Stomach (tissue), 9 donors: ENCODE data around the gene RP9. TPM values are rescaled to one million over a fixed set of nuclear protein-coding genes. Genes with fewer than 3 reads are reported as not detected.

Source experiments
- DNase-seq, 2 donors: peaks; one replicate each; pipeline versions ENCODE4 v3.0.0 to v3.0.0-alpha.2; 2013 to 2019
- H3K27ac ChIP-seq, 5 donors: fragments of 200-600 bp in 4 of 5; sonication (generic) in 4 of 5; one replicate each; pipeline ENCODE4 v1.5.1; 2013 to 2019; ENCODE audit warnings: mild to moderate bottlenecking in 1 of 5, moderate library complexity in 1 of 5
- H3K27me3 ChIP-seq, 3 donors: fragments of 200-600 bp; sonication (generic); one replicate each; pipeline ENCODE4 v1.5.1; 2017 to 2019; ENCODE audit warnings: mixed run types in 1 of 3
- H3K36me3 ChIP-seq, 4 donors: fragments of 200-600 bp; sonication (generic); 1 replicate in 3 of 4; 2 replicates in 1 of 4; pipeline ENCODE4 v1.5.1; 2016 to 2019
- H3K4me1 ChIP-seq, 4 donors: fragments of 200-600 bp; sonication (generic); one replicate each; pipeline ENCODE4 v1.5.1; 2016 to 2019
- H3K4me3 ChIP-seq, 4 donors: fragments of 200-600 bp; sonication (generic) in 3 of 4; one replicate each; pipeline ENCODE4 v1.5.1; 2016 to 2019; ENCODE audit warnings: mild to moderate bottlenecking in 1 of 4
- H3K9me3 ChIP-seq, 4 donors: fragments of 200-600 bp; sonication (generic); one replicate each; pipeline ENCODE4 v1.5.1; 2016 to 2019
- EP300 ChIP-seq: sonication (generic); formaldehyde crosslinking; IDR thresholded peaks from one replicate; pipeline ENCODE4 v1.6.1; 2017; ENCODE audit warnings: antibody characterized with exemption
- POLR2A ChIP-seq, 4 donors: fragments of 450-650 bp; IDR thresholded peaks; one replicate each; pipeline ENCODE4 v1.6.1; 2016; ENCODE audit warnings: antibody characterized with exemption in 4 of 4, control low read depth in 2 of 4, mild to moderate bottlenecking in 1 of 4, moderate library complexity in 1 of 4
- POLR2AphosphoS5 ChIP-seq, 3 donors: sonication (generic); formaldehyde crosslinking; IDR thresholded peaks; one replicate each; pipeline ENCODE4 v1.6.1; 2016; ENCODE audit warnings: antibody characterized with exemption in 3 of 3
- WGBS, 5 donors: extraction: QIAGEN DNeasy Blood & Tissue Kit in 3 of 5; methylation state at CpG; one replicate each; pipeline versions ENCODE4 v1.1.5 to v1.1.7; 2013 to 2018; 5-methylcytosine and 5-hydroxymethylcytosine counted together
- intact Hi-C: fragments of 100-400 bp; cut with DNase I; formaldehyde crosslinking; loops from one replicate; pipeline ENCODE4 v1.15.1; 2023; ENCODE audit warnings: low total_unique reads
- polyA plus RNA-seq, 3 donors: library from polyadenylated mRNA; stranded (reverse); fragments of 200-250 nt; gene quantifications; one replicate each; pipeline ENCODE4 v1.2.3, GENCODE V29; 2013
- total RNA-seq, 5 donors: library from RNA; depleted of rRNA; stranded (reverse); fragments of >200 nt; gene quantifications; one replicate each; pipeline versions ENCODE4 v1.1.0 to v1.2.3, GENCODE V29; 2014 to 2016
- TF ChIP-seq, protein P1 (sequence below), 7 experiments: fragments of 450-650 bp in 4 of 7; fragments of 200-600 bp in 3 of 7; sonication (generic) in 3 of 7; IDR thresholded peaks; one replicate each; pipeline ENCODE4 v1.5.1; 2016 to 2019; ENCODE audit warnings: antibody characterized with exemption in 7 of 7, control low read depth in 2 of 7, mild to moderate bottlenecking in 1 of 7
- donor health status: healthy with polysubstance abuse.
- donor health status: Bipolar disorder and iron deficiency.
- donor health status: healthy.

Gene RP9
- total and polyA plus RNA-seq, 8 donors = 2.2 to 80.0 (median 11.1) TPM; not detected in 1

- Histone ChIP-seq H3K36me3 (peaks cover 24 to 41% (median 39%) of the 10 kb centered on the region in 4 donors), H3K4me1 (no peaks in the 10 kb centered on the region), H3K4me3 (no peak overlapping the region), H3K27ac (no peak overlapping the region), H3K9me3 (no peaks in the 10 kb centered on the region), H3K27me3 (no peaks in the 10 kb centered on the region)
- no peak for DNase-seq
- 72 to 91% (median 82%) methylated on average over 4 to 5 of the region's 5 CpGs for WGBS, 5 donors
- TF ChIP-seq, protein P1, sequence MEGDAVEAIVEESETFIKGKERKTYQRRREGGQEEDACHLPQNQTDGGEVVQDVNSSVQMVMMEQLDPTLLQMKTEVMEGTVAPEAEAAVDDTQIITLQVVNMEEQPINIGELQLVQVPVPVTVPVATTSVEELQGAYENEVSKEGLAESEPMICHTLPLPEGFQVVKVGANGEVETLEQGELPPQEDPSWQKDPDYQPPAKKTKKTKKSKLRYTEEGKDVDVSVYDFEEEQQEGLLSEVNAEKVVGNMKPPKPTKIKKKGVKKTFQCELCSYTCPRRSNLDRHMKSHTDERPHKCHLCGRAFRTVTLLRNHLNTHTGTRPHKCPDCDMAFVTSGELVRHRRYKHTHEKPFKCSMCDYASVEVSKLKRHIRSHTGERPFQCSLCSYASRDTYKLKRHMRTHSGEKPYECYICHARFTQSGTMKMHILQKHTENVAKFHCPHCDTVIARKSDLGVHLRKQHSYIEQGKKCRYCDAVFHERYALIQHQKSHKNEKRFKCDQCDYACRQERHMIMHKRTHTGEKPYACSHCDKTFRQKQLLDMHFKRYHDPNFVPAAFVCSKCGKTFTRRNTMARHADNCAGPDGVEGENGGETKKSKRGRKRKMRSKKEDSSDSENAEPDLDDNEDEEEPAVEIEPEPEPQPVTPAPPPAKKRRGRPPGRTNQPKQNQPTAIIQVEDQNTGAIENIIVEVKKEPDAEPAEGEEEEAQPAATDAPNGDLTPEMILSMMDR (IDR thresholded peaks at IDR 0.05) = no peak
- TF ChIP-seq POLR2A (IDR thresholded peaks at IDR 0.05) (no peak), POLR2AphosphoS5 (IDR thresholded peaks at IDR 0.05) (no peak), EP300 (no peak)
- intact Hi-C loops = no loop called here
Measured at GRCh38 chr7:33091641-33092191, 17.5 kb downstream of the RP9 start.

DNA sequence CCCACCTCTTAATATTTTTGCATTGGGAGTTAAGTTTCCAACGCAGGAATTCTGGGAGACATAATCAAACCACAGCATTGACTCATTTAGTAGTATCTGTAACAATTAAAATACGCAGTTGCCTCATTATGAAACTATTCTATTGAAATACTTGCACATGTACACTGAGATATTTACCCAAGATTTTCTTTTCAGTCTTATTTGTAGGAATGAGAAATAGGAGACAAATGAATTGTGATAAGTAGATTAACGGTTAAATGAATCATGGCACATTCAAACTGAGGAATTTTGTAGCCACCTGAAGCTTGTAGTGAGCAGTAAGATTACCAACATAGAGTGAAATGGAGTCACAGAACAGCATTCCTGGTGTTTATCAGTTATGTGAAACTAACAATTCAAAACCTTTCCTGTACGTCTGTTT lies 18.1 kb downstream of the RP9 start:
- intact Hi-C loops = no loop called here
- H3K4me1 ChIP-seq = no peaks in the 10 kb centered on the region

GRCh38 chr7:33089142-33089541 lies 20.1 kb downstream of the RP9 start:
- Histone ChIP-seq H3K9me3 (peaks cover 0 to 4% (median 0%) of the 10 kb centered on the region in 4 donors), H3K36me3 (peaks cover 5 to 17% (median 13%) of the 10 kb centered on the region in 4 donors), H3K27ac (no peak overlapping the region), H3K27me3 (no peaks in the 10 kb centered on the region), H3K4me1 (no peaks in the 10 kb centered on the region), H3K4me3 (no peak overlapping the region)
- TF ChIP-seq, protein P1 (IDR thresholded peaks at IDR 0.05) = no peak
- no peak for TF ChIP-seq EP300
- no peak for TF ChIP-seq POLR2AphosphoS5 (IDR thresholded peaks at IDR 0.05)
- no peak for TF ChIP-seq POLR2A (IDR thresholded peaks at IDR 0.05)
- DNase-seq = no peak
- intact Hi-C loops = no loop called here
- 88 to 95% (median 94%) methylated on average over 7 of the region's 7 CpGs for WGBS, 5 donors

More for the DNA sequence above, 18.1 kb downstream of the RP9 start:
- TF ChIP-seq POLR2AphosphoS5 (IDR thresholded peaks at IDR 0.05) (no peak), POLR2A (IDR thresholded peaks at IDR 0.05) (no peak), EP300 (no peak)
- TF ChIP-seq, protein P1 (IDR thresholded peaks at IDR 0.05) = no peak
- Histone ChIP-seq H3K4me3 (no peak overlapping the region), H3K9me3 (peaks cover 0 to 3% (median 0%) of the 10 kb centered on the region in 4 donors), H3K36me3 (peaks cover 20 to 35% (median 33%) of the 10 kb centered on the region in 4 donors), H3K27me3 (no peaks in the 10 kb centered on the region), H3K27ac (no peak overlapping the region)
- DNase-seq = no peak
- 36 to 61% (median 49%) methylated on average over 4 of the region's 4 CpGs for WGBS, 5 donors

- Histone ChIP-seq H3K27me3 (no peaks in the 10 kb centered on the region), H3K9me3 (peaks cover 0 to 4% (median 0%) of the 10 kb centered on the region in 4 donors), H3K4me1 (no peaks in the 10 kb centered on the region), H3K36me3 (peaks cover 0 to 4% (median under 1%) of the 10 kb centered on the region in 4 donors), H3K27ac (no peak overlapping the region), H3K4me3 (no peak overlapping the region)
- WGBS, 5 donors = 64 to 88% (median 71%) methylated on average over 2 of the region's 2 CpGs
- intact Hi-C loops = no loop called here
- no peak for TF ChIP-seq POLR2A (IDR thresholded peaks at IDR 0.05)
- TF ChIP-seq EP300 = no peak
- no peak for TF ChIP-seq POLR2AphosphoS5 (IDR thresholded peaks at IDR 0.05)
- TF ChIP-seq, protein P1 (IDR thresholded peaks at IDR 0.05) = no peak
- DNase-seq = no peak
Measured at GRCh38 chr7:33087858-33088257, 21.3 kb downstream of the RP9 start.
